ENCODE data around the gene SERPINI1. TPM values are rescaled to one million over a fixed set of nuclear protein-coding genes. Genes with fewer than 3 reads are reported as not detected.

Gene SERPINI1
- polyA plus RNA-seq, 3 donors: 0.12 to 1.6 (median 0.27) TPM

- Histone ChIP-seq H2AFZ (ENCODE audit: insufficient read depth, low read depth, low read length, poor library complexity, severe bottlenecking) (no peak overlapping the region), H3K4me1 (ENCODE audit: control insufficient read depth in 1 of 2, insufficient read depth in 2 of 2, low read length in 2 of 2) (peaks cover 3% of the 10 kb centered on the region in 2 donors), H3K4me3 (replicated peaks in 1 of 3; ENCODE audit: low read depth in 2 of 3, low read length in 3 of 3) (no peak overlapping the region), H3K9ac (ENCODE audit: insufficient read depth, low read length, poor library complexity, severe bottlenecking) (no peak overlapping the region), H3K27me3 (ENCODE audit: control insufficient read depth in 2 of 2, insufficient read depth in 2 of 2, low read length in 2 of 2) (no peaks in the 10 kb centered on the region), H3K36me3 (replicated peaks in 1 of 2; ENCODE audit: control insufficient read depth in 1 of 2, insufficient read depth in 2 of 2, low read length in 2 of 2) (no peaks in the 10 kb centered on the region), H3K9me3 (replicated peaks in 1 of 2; ENCODE audit: control insufficient read depth in 1 of 2, insufficient read depth in 1 of 2, low read length in 2 of 2) (no peaks in the 10 kb centered on the region), H4K20me1 (ENCODE audit: insufficient read depth, low read length) (no peaks in the 10 kb centered on the region), H3K79me2 (ENCODE audit: insufficient read depth, low read length) (no peaks in the 10 kb centered on the region), H3K4me2 (replicated peaks; ENCODE audit: extremely low read depth, low read length, poor library complexity, severe bottlenecking) (no peak overlapping the region), H3K27ac (ENCODE audit: low read depth in 1 of 2, low read length in 2 of 2) (no peak overlapping the region)
- intact Hi-C loops (cut with micrococcal nuclease): loop anchor here in 1 of 2 donors (10.0 kb wide), 1 partner anchor 124 kb away; no protein-coding TSS in a partner anchor
- WGBS (ENCODE audit: insufficient coverage): 70% methylated on average over 2 of the region's 2 CpGs
- Mint-ChIP-seq H3K36me3 (no peaks in the 10 kb centered on the region), H3K27me3 (ENCODE audit: low read depth in 3 of 3) (peaks cover 0 to 1% (median 1%) of the 10 kb centered on the region in 3 donors), H3K4me3 (no peak overlapping the region), H3K4me1 (peaks cover 4% of the 10 kb centered on the region), H3K27ac (no peak overlapping the region), H3K9me3 (peaks cover 0 to 2% (median 0%) of the 10 kb centered on the region in 7 donors)
- TF ChIP-seq CTCF (IDR thresholded peaks at IDR 0.05): no peak
- DNase-seq: no peak
Observed at GRCh38 chr3:167740961-167741587, 5.6 kb downstream of the SERPINI1 start.

- H3K27me3 Mint-ChIP-seq (ENCODE audit: low read depth in 3 of 3): peaks cover 0 to 1% (median 1%) of the 10 kb centered on the region in 3 donors
- peaks cover 0 to 2% (median 0%) of the 10 kb centered on the region in 7 donors for H3K9me3 Mint-ChIP-seq
- H3K79me2 ChIP-seq (ENCODE audit: insufficient read depth, low read length): no peaks in the 10 kb centered on the region
- H3K4me3 Mint-ChIP-seq: no peak overlapping the region
- 92% methylated on average over 2 of the region's 2 CpGs for WGBS (ENCODE audit: insufficient coverage)
- H3K4me1 ChIP-seq (ENCODE audit: control insufficient read depth in 1 of 2, insufficient read depth in 2 of 2, low read length in 2 of 2): peaks cover 7% of the 10 kb centered on the region in 2 donors
- H3K36me3 ChIP-seq (replicated peaks in 1 of 2; ENCODE audit: control insufficient read depth in 1 of 2, insufficient read depth in 2 of 2, low read length in 2 of 2): no peaks in the 10 kb centered on the region
- TF ChIP-seq CTCF (IDR thresholded peaks at IDR 0.05): no peak
- H3K9ac ChIP-seq (ENCODE audit: insufficient read depth, low read length, poor library complexity, severe bottlenecking): no peak overlapping the region
- H3K4me3 ChIP-seq (replicated peaks in 1 of 3; ENCODE audit: low read depth in 2 of 3, low read length in 3 of 3): no peak overlapping the region
- no peak overlapping the region for H3K27ac ChIP-seq (ENCODE audit: low read depth in 1 of 2, low read length in 2 of 2)
- no peaks in the 10 kb centered on the region for H4K20me1 ChIP-seq (ENCODE audit: insufficient read depth, low read length)
- peaks cover 12% of the 10 kb centered on the region for H3K4me1 Mint-ChIP-seq
- H3K4me2 ChIP-seq (replicated peaks; ENCODE audit: extremely low read depth, low read length, poor library complexity, severe bottlenecking): no peak overlapping the region
- intact Hi-C loops (cut with micrococcal nuclease): loop anchor here in 1 of 2 donors (10.0 kb wide), 1 partner anchor 122 kb away; no protein-coding TSS in a partner anchor
- H3K9me3 ChIP-seq (replicated peaks in 1 of 2; ENCODE audit: control insufficient read depth in 1 of 2, insufficient read depth in 1 of 2, low read length in 2 of 2): no peaks in the 10 kb centered on the region
- H3K27ac Mint-ChIP-seq: no peak overlapping the region
- no peak overlapping the region for H2AFZ ChIP-seq (ENCODE audit: insufficient read depth, low read depth, low read length, poor library complexity, severe bottlenecking)
- H3K36me3 Mint-ChIP-seq: no peaks in the 10 kb centered on the region
- no peaks in the 10 kb centered on the region for H3K27me3 ChIP-seq (ENCODE audit: control insufficient read depth in 2 of 2, insufficient read depth in 2 of 2, low read length in 2 of 2)
- no peak for DNase-seq
Observed at GRCh38 chr3:167742338-167742737, 6.8 kb downstream of the SERPINI1 start.

Data from CD14-positive monocyte (primary cell).